Measurements from ENCODE around the gene ATP8B1.

GRCh38 chr18:57780706-57781347 is 22.3 kb downstream of the ATP8B1 start:
- TF ChIP-seq CTCF (IDR thresholded peaks at IDR 0.05; ENCODE audit: poor library complexity), result no peak
- TF ChIP-seq EZH2 (IDR thresholded peaks at IDR 0.05; ENCODE audit: borderline replicate concordance), result no peak

Measured in hepatocyte (in vitro differentiated cells).